ENCODE data around the gene EYA4. TPM values are rescaled to one million over a fixed set of nuclear protein-coding genes. Genes with fewer than 3 reads are reported as not detected.

Gene EYA4
- total and polyA plus RNA-seq, 2 of the 4 experiments (the other 2 are of a cell fraction), result 5.7 to 11.1 TPM

DNA sequence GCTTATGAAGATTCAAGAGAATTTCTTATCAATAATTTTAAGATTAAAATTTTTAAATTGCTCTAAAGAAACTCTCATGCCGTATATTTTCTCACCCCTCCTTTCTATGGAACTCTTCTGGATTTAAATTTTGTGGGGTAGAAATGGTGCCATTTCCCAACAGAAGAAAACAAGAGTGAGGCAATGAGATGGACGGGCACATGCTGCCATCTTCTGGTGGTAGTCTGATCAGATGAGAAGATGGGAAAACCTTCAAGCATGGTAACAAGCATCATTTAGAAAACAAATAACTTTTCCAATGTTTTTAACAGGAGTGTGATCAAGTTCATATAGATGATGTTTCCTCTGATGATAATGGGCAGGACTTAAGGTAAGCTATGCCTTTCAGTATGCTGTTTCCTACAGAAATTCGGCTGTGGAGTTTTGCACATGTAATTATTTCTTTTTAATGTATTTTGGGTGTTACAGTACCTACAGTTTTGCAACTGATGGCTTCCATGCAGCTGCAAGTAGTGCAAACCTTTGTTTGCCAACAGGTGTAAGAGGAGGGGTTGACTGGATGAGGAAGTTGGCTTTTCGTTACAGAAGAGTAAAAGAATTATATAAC is 271.4 kb downstream of the EYA4 start:
- ChIA-PET POLR2A (ENCODE audit: unreplicated experiment) (no interaction called here), CTCF (interaction anchor here (0.9 kb wide), 1 partner anchor 230 kb away, joined by 3 read pairs; no protein-coding TSS in a partner anchor)
- H3K27ac ChIP-seq (ENCODE audit: insufficient read depth, low read length), result no peak overlapping the region
- H2AFZ ChIP-seq (replicated peaks; ENCODE audit: low read length, poor library complexity), result no peak overlapping the region
- no peak overlapping the region for H2BK5ac ChIP-seq (ENCODE audit: low read depth, low read length, poor library complexity, severe bottlenecking)
- no peak overlapping the region for H4K91ac ChIP-seq (ENCODE audit: insufficient read depth, low read depth, low read length)
- H2BK120ac ChIP-seq (ENCODE audit: low read depth, low read length), result no peak overlapping the region
- in situ Hi-C loops (cut with MboI; ENCODE audit: low sequenced_read_pairs), result loop anchor here (10.0 kb wide), 2 partner anchors 548 to 678 kb away; no protein-coding TSS in a partner anchor
- no peaks in the 10 kb centered on the region for H3K79me1 ChIP-seq (ENCODE audit: low read depth in 1 of 2, low read length in 2 of 2)
- H2AK9ac ChIP-seq (replicated peaks; ENCODE audit: low read depth, low read length, poor library complexity), result no peak overlapping the region
- no peaks in the 10 kb centered on the region for H3K9me3 ChIP-seq (ENCODE audit: control insufficient read depth, insufficient read depth, low read length)
- intact Hi-C loops (cut with micrococcal nuclease), result loop anchor here (1.0 to 2.0 kb wide), 4 partner anchors 40 to 682 kb away; no protein-coding TSS in a partner anchor
- H3K4me3 ChIP-seq (ENCODE audit: insufficient read depth, low read depth, low read length), result no peak overlapping the region
- DNase-seq, result peak; percentile 67
- ATAC-seq (ENCODE audit: low read depth), result peak; percentile 72
- WGBS, 2 experiments (ENCODE audit: extremely low coverage in 2 of 2, insufficient read length in 1 of 2), result 80% methylated on average over 1 of the region's 4 CpGs; no CpG with 5 or more reads in 1 of the 2 experiments
- no peak overlapping the region for H3K9ac ChIP-seq (ENCODE audit: low read depth, low read length)
- H3K9me1 ChIP-seq (ENCODE audit: insufficient read depth, low read length), result no peaks in the 10 kb centered on the region
- H3K27me3 ChIP-seq (ENCODE audit: control insufficient read depth, insufficient read depth, low read length), result no peaks in the 10 kb centered on the region
- no peak overlapping the region for H2BK15ac ChIP-seq (ENCODE audit: low read depth, low read length)
- H3K4ac ChIP-seq (ENCODE audit: low read depth, low read length), result no peak overlapping the region
- no peak overlapping the region for H4K8ac ChIP-seq (ENCODE audit: low read depth in 2 of 2, low read length in 2 of 2)
- no peaks in the 10 kb centered on the region for H3K4me1 ChIP-seq (ENCODE audit: control insufficient read depth, insufficient read depth, low read length)
- no peak overlapping the region for H3K14ac ChIP-seq (replicated peaks; ENCODE audit: low read depth, low read length)
- no peak overlapping the region for H2AK5ac ChIP-seq (ENCODE audit: low read depth, low read length)
- no peak overlapping the region for H3K18ac ChIP-seq (ENCODE audit: low read depth, low read length)
- no peaks in the 10 kb centered on the region for H4K20me1 ChIP-seq (ENCODE audit: insufficient read depth, low read length)
- H3K23ac ChIP-seq (ENCODE audit: low read depth, low read length), result no peak overlapping the region
- 0 out of 2 replicates have a peak, but pooled peaks cover 1% of the 10 kb centered on the region for H3K36me3 ChIP-seq (ENCODE audit: control insufficient read depth, insufficient read depth, low read length)
- H2BK20ac ChIP-seq (ENCODE audit: low read depth, low read length), result no peak overlapping the region
- no TSS peak for BruUV-seq (replicated peaks)
- no peak overlapping the region for H4K5ac ChIP-seq (ENCODE audit: low read depth, low read length)
- H3K4me2 ChIP-seq (ENCODE audit: low read depth, low read length), result no peak overlapping the region
- H3K56ac ChIP-seq (ENCODE audit: extremely low read depth, insufficient read depth, low read length), result no peak overlapping the region
- TF ChIP-seq USF2 (IDR thresholded peaks at IDR 0.05; ENCODE audit: low read depth, low read length) (no peak), RFX5 (IDR thresholded peaks at IDR 0.05; ENCODE audit: low read depth, low read length) (no peak), SMC3 (IDR thresholded peaks at IDR 0.05; ENCODE audit: low read depth, low read length) (peak; percentile 93), MAFK (IDR thresholded peaks at IDR 0.05; ENCODE audit: low read depth, low read length) (no peak), FOS (IDR thresholded peaks at IDR 0.05; ENCODE audit: low read depth, low read length) (no peak), POLR2A (IDR thresholded peaks at IDR 0.05; ENCODE audit: low read depth, low read length) (peak; percentile 46; the same call in 1 of the 2 replicates), MXI1 (IDR thresholded peaks at IDR 0.05; ENCODE audit: borderline replicate concordance, low read depth, low read length) (no peak), RAD21 (IDR thresholded peaks at IDR 0.05; ENCODE audit: low read length) (peak; percentile 92), RCOR1 (IDR thresholded peaks at IDR 0.05; ENCODE audit: insufficient replicate concordance, low read length) (no peak), CEBPB (IDR thresholded peaks at IDR 0.05; ENCODE audit: low read depth, low read length) (peak; percentile 62), CHD1 (IDR thresholded peaks at IDR 0.05; ENCODE audit: low read depth, low read length) (no peak), MAZ (IDR thresholded peaks at IDR 0.05; ENCODE audit: borderline replicate concordance, low read depth, low read length) (no peak)
- TF ChIP-seq, protein P1, sequence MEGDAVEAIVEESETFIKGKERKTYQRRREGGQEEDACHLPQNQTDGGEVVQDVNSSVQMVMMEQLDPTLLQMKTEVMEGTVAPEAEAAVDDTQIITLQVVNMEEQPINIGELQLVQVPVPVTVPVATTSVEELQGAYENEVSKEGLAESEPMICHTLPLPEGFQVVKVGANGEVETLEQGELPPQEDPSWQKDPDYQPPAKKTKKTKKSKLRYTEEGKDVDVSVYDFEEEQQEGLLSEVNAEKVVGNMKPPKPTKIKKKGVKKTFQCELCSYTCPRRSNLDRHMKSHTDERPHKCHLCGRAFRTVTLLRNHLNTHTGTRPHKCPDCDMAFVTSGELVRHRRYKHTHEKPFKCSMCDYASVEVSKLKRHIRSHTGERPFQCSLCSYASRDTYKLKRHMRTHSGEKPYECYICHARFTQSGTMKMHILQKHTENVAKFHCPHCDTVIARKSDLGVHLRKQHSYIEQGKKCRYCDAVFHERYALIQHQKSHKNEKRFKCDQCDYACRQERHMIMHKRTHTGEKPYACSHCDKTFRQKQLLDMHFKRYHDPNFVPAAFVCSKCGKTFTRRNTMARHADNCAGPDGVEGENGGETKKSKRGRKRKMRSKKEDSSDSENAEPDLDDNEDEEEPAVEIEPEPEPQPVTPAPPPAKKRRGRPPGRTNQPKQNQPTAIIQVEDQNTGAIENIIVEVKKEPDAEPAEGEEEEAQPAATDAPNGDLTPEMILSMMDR (conservative IDR thresholded peaks at IDR 0.05; ENCODE audit: low read depth, low read length), result peak; percentile 81
- dilution Hi-C loops (cut with HindIII; ENCODE audit: low sequenced_read_pairs, unreplicated experiment), result no loop called here

Measured in IMR-90 (cell line).